Middle frontal gyrus (tissue), 1 donor: Measurements from ENCODE around the gene CHN2.
"Not testable (repeated sequence)": the region's sequence is repeated elsewhere in the genome, so short reads cannot be mapped to it uniquely, and the experiment has no call there.

ENCODE experiments used
- DNase-seq: peaks from one replicate; pipeline ENCODE4 v3.0.0-alpha.2; 2015; ENCODE audit warnings: low spot score; ENCODE audit errors: extremely low spot score

Gene CHN2

DNA sequence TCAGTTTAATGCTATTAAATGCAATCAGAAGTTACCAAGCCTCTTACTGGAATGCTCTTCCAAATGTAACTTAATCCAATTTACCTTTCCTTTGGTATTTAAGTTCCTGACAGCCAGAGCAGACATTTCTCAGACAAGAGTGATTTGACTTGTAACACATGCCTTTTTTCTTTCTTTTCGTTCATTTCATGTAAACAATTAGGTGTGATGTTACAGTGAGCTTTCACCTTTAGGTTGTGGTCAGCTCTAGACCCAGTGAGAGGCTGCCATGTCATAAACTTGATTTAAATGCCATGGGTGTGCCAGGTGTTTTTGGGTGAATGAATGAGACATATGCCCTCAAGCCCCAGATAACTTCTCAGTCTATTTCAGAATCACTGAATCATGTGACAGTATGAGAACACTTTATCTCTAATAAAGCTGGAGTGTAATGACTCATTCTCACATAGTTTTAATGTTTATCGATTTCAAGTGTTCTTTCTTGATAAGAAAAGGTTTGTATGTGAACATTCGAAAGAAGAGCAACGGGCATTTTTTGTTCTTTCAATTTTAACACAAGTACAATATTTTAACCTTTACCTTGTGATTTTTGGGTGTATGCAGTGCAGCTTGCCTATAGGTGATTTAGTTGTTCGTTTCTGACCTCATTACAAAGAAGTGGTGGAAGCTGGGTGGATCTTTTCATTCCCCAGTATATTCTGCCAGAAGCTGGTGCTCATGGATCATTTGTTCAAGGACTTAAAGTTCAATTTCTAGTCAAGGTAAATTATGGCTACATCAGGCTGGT lies 61.5 kb downstream of the CHN2 start:
- DNase-seq = no peak

GRCh38 chr7:29256693-29257002 lies 62.1 kb downstream of the CHN2 start:
- DNase-seq = no peak

GRCh38 chr7:29258951-29259350 lies 64.4 kb downstream of the CHN2 start:
- DNase-seq = no peak

- no peak for DNase-seq
Measured at GRCh38 chr7:29262191-29262917, 67.8 kb downstream of the CHN2 start.

DNA sequence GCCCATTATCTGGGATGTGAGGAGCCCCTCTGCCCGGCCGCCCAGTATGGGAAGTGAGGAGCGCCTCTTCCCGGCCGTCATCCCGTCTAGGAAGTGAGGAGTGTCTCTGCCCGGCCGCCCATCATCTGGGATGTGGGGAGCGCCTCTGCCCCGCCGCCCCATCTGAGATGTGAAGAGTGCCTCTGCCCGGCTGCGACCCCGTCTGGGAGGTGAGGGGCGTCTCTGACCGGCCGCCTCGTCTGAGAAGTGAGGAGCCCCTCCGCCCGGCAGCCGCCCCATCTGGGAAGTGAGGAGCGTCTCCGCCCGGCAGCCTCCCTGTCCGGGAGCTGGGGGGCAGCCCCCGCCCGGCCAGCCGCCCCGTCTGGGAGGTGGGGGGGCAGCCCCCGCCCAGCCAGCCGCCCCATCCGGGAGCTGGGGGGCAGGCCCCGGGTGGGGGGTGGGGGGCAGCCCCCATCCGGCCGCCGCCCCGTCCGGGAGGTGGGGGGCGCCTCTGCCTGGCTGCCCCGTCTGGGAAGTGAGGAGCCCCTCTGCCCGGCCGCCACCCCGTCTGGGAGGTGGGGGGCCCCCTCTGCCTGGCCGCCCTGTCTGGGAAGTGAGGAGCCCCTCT lies 69.1 kb downstream of the CHN2 start:
- not testable (repeated sequence) for DNase-seq

GRCh38 chr7:29265208-29265923 lies 70.8 kb downstream of the CHN2 start:
- no peak for DNase-seq

GRCh38 chr7:29269935-29270334 lies 75.4 kb downstream of the CHN2 start:
- DNase-seq = no peak

DNA sequence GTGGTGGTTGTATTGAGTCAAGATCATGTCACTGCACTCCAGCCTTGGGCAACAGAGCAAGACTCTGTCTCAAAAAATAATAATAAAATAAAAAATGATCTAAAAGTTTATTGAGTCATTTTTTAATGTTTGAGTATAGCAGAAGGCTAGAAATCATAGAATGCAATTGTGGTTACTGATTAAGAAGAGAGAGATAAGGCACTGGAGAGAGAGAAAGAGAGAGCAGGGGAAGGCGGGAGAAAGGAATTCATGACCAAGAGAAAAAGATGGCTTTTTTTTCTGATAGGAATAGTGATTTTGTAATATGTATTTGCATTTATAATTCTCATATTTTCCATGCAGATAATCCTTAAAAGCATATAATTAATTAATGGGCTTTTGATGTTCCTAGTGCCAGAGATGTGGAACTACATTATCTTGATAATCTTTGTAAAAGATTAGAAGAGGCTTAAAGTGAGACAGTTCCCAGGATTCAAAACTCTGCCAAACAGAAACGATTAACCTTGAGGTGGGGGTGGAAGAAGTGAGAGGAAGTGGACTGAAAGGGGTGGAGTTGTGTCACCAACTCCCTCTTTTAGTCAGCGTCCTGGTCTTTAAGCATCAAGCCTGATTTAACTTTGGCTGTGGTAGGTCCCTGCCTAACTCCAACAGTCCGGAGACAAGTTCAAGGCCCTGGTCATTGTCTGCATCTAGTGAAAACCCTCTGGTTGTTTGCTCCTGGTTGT lies 76.2 kb downstream of the CHN2 start:
- no peak for DNase-seq

DNA sequence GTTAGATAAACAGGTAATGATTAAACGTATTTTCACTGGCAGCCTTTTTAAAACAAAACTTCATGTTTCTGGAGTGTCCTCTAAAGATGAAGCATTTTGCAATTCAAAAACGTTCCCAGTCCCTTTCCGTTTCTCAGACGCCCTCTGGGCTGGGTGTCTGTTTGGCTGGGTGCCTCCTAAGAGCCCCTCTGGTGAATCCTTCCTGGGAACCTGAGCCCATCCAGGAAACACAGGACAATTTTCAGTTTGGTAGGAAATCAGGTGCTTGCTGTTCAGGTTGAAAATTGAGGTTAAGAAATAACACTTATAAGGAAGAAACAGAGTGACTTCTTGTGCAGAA lies 76.7 kb downstream of the CHN2 start:
- no peak for DNase-seq

DNA sequence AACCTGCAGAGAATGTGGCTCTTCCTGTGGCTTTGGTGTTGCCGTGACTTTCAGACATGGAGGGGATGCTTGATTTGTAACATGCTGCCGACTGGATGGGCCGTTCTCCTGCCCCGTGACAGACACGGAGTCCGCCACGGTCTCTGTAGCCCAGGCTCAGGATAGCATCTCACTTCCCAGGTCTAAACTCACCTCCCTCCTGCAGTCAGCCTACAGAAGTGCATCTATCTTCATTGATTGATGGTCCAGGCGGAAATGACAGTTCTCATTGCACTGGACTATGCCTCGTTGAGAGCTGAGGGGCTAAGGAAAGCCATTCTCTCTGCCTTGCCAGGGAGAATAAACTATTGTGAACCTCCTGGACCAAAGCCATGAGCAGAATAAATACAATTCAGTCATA lies 77.5 kb downstream of the CHN2 start:
- DNase-seq = no peak

DNA sequence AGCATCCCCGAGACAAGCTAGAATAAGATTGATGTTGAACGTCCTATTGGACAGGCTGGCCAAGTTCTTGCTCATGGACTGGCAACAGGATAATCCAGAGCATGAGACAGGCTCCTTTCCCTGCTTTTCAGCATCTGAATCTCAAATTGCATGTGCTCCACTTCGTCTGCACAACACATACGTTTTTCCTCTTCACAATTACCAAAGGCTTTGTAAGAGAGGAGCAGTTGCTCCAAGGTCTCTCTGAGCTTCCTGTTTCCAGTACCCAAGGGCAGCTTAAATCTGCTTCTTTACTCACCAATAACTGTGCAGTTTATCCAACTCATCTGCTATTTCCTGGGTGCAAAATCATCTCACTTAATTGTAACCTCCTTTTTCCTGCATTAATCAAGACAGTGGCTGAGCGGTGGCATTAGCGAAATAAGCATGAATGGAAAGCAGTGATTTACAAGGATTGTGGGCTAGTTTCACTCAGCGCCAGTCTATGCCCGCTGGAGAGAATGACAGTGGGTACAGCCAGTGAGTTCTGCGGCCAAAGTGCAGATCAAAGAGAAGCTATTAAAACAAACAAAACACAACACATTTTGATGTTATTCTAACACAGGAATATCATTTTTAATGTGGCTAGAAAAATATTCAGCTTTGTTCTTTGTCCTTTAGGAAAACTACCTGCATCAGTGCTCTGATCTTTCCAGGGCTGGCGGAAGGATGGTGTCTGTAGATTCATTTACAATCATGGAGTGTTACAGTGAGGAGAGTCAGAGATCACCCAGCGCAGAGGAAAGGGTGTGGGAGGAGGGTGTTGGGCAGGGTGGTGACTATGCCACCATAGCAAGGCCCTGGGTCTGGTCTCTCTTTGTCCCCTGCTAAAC lies 79.8 kb downstream of the CHN2 start:
- DNase-seq = peak; percentile 21

DNA sequence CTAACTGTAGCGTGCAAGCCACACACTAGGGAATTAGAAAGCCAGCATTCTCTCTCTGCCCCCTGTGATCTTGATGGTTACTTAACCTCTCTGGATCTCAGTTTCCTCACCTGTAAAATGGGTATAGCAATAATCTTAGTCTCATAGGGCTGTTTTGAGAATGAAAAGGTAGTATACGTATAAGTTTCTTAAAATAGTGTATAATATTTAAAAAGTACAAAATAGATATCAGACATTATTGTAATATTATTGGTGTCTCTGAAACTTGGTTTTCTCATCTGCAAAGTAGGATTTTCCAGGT lies 80.4 kb downstream of the CHN2 start:
- no peak for DNase-seq

DNA sequence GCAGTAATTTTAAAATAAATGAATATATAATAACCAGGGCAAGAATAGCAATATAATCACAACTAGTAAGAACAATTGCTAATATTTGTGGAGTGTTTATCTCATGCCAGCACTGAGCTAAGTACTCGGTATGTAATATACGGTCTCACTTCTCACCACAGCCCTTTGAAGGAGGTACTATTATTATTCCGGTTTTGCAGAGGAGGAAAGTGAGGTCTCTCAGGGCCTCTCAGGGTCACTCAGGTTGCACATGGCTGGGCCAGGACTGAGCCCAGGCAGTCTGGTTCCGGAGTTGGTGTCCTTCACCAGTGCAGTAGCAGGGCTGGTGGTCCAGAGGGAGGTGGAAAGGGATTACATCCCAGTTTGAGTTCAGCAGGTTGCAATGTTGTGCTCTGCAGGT lies 80.9 kb downstream of the CHN2 start:
- DNase-seq = no peak

DNA sequence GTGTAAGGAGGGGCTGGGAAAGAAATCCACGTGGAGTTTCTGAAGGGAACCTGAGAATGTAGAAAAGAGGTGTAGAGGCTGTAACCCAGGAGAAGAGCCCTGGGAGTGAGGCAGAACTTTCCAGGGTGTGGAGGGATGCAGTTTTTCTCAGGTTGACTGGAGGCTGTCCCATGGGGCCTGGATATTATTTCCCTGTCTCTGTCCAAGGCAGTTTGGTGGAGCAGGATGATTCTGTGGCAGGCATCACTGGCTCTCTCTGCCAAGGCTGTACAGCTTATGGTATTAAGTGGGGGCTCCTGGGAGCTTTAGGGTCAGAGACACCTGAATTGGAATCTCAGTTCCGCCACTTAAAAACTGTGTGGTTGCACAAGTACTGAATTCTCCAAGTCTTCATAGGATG lies 81.6 kb downstream of the CHN2 start:
- DNase-seq = no peak

GRCh38 chr7:29276806-29277205 lies 82.2 kb downstream of the CHN2 start:
- DNase-seq = no peak

DNA sequence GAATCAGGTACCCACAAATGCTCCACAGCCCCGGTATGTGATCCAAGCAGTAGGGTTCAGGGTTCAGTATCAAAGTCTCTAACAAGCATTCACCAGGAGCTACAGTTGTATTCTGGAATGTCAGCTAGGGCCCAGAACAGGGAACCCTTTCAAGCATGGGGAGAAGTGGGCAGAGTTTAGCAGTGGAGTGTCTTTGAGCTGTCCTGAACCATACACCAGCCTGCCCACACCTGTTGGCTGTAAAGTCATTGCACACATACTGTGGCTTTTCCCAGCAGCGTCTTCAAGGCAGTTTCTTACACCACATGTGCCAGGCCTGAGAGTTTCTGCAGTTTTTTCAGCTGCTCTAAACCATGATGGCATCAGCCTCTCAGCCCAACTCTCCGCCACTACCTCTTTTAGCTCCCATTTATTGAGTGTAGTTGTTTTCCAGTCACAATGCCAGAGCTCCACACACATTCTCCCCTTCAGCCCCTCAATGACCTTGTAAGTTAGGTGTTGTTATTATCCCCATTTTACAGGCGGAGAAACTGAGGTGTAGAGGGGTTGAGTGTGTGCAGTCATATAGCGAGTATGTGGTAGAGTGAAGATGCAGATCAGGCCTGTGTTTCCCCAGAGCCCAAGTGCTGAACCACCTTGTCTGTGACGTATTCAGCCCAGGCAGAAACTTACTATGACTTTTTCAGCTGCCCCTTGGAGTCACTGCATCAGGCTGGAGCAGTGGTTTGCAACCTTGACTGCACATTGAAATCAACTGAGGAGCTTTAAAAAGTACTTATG lies 83.1 kb downstream of the CHN2 start:
- no peak for DNase-seq

DNA sequence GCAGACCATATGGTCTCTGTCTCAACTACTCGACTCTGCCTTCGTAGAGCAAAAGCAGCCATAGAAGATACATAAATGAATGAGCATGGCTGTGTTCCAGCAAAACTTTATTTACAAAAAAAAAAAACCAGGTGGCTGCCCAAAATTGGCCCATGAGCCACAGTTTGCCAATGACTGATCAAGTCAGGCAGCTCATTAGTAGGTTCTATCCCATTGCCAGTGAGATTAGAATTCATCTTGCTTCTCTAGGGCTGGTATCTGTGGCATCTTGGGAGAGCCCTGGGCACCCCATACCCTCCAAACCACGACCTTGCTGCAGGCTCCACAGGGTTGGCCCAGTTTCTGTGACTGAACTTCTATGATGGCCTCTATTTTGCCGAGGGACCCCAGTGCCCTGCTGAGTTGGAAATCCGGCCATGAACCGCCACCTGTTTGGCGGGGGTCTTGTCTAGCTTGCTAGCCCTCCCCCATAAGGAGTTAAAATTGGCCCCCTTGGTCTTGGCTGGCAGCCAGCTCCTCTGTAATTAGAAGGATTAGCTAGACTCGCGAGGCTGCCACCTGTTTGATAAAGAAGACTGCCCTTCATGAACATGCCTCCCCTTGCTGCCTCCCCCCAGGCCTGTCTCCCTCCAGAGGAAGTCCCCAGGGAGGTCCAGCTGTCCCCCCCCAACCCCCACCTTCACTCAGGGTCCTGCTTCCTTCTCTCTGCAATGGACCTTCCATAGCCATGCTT lies 83.9 kb downstream of the CHN2 start:
- no peak for DNase-seq

DNA sequence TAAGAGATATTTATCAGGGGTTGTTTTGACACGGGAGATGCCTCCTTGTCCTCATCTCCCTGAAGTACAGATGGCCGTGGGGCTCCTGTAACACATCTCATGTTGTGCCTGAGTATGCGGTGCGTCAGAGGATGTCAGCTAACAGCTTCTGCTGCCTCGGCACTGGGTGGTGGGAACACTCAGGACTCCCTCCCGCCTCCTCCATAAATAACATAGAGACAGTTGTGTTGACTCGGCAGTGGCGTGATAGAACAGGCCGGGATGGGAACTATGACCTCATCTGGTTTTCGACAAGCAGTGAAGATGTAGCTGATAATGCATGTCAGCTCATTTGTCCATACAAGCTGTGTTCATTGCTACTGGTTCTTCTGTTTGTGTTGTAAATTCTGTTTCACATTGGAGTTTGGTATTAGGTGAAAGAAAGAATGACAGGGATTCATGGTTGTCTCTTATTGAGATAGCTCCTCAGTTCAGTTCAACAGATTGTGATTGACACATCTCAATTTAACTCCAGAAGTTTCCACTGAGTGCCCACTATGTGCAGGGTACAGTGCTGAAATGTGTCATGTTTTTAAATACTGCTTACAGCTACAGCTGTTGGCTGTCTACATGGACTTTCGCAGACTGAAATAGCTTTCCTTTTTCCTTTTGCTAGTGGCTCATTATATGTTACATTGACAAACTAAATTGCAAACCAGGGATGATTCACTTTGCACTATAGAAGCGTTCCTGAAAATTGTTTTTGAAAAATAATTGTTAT lies 87.4 kb downstream of the CHN2 start:
- DNase-seq = no peak
